GM06990 (cell line): ENCODE results near the gene LSR.
A peak's percentile ranks its signal among the peaks of the same experiment; 100 is the strongest.

Experiments
- DNase-seq: peaks from one replicate; pipeline ENCODE4 v3.0.0-alpha.2; 2011; ENCODE audit not compliant: insufficient read length; ENCODE audit errors: extremely low read depth
- H3K27me3 ChIP-seq: replicated peaks from 2 replicates; pipeline ENCODE4 v1.6.0; 2011; ENCODE audit warnings: low read length; ENCODE audit not compliant: control insufficient read depth, insufficient read depth
- H3K36me3 ChIP-seq: 2 replicates; pipeline ENCODE4 v1.5.1; 2011; ENCODE audit warnings: low read length; ENCODE audit not compliant: control insufficient read depth, insufficient read depth
- H3K4me3 ChIP-seq: replicated peaks from 2 replicates; pipeline ENCODE4 v1.5.1; 2011; ENCODE audit warnings: low read depth, mild to moderate bottlenecking, control low read depth, low read length
- CTCF ChIP-seq: IDR thresholded peaks from 2 replicates; pipeline ENCODE4 v1.5.1; 2011; ENCODE audit warnings: low read length, control low read depth, mild to moderate bottlenecking, inconsistent platforms; ENCODE audit not compliant: insufficient read depth, poor library complexity, severe bottlenecking

The LSR gene

GRCh38 chr19:35206379-35206778 is 42.4 kb upstream of the LSR start:
- TF ChIP-seq CTCF, result no peak
- no peaks in the 10 kb centered on the region for H3K27me3 ChIP-seq
- H3K4me3 ChIP-seq, result no peak overlapping the region
- no peaks in the 10 kb centered on the region for H3K36me3 ChIP-seq
- DNase-seq, result peak; percentile 63

- no peak for DNase-seq
- no peak for TF ChIP-seq CTCF
- Histone ChIP-seq H3K4me3 (no peak overlapping the region), H3K27me3 (no peaks in the 10 kb centered on the region), H3K36me3 (no peaks in the 10 kb centered on the region)
Measured at GRCh38 chr19:35206855-35207254, 41.9 kb upstream of the LSR start.

- no peak for TF ChIP-seq CTCF
- DNase-seq, result no peak
- Histone ChIP-seq H3K4me3 (no peak overlapping the region), H3K36me3 (no peaks in the 10 kb centered on the region), H3K27me3 (no peaks in the 10 kb centered on the region)
Measured at GRCh38 chr19:35207391-35207871, 41.4 kb upstream of the LSR start.

- no peak for TF ChIP-seq CTCF
- no peak for DNase-seq
- Histone ChIP-seq H3K4me3 (no peak overlapping the region), H3K36me3 (no peaks in the 10 kb centered on the region), H3K27me3 (no peaks in the 10 kb centered on the region)
Measured at GRCh38 chr19:35208121-35208520, 40.7 kb upstream of the LSR start.

GRCh38 chr19:35209646-35210045 is 39.2 kb upstream of the LSR start:
- no peak for TF ChIP-seq CTCF
- no peak overlapping the region for H3K4me3 ChIP-seq
- H3K27me3 ChIP-seq, result no peaks in the 10 kb centered on the region
- DNase-seq, result no peak
- H3K36me3 ChIP-seq, result no peaks in the 10 kb centered on the region

- no peak overlapping the region for H3K4me3 ChIP-seq
- no peaks in the 10 kb centered on the region for H3K36me3 ChIP-seq
- TF ChIP-seq CTCF, result no peak
- H3K27me3 ChIP-seq, result no peaks in the 10 kb centered on the region
- no peak for DNase-seq
Measured at GRCh38 chr19:35211545-35212230, 37.1 kb upstream of the LSR start.
